SKM-1 (cell line): ENCODE measurements around the gene GPR161.
"Not testable (repeated sequence)": the region's sequence is repeated elsewhere in the genome, so short reads cannot be mapped to it uniquely, and the experiment has no call there.

Source experiments
- DNase-seq: peaks from one replicate; lab custom pipeline; 2025; ENCODE audit not compliant: unreplicated experiment; lab: John Stamatoyannopoulos, UW

The GPR161 gene, protein sequence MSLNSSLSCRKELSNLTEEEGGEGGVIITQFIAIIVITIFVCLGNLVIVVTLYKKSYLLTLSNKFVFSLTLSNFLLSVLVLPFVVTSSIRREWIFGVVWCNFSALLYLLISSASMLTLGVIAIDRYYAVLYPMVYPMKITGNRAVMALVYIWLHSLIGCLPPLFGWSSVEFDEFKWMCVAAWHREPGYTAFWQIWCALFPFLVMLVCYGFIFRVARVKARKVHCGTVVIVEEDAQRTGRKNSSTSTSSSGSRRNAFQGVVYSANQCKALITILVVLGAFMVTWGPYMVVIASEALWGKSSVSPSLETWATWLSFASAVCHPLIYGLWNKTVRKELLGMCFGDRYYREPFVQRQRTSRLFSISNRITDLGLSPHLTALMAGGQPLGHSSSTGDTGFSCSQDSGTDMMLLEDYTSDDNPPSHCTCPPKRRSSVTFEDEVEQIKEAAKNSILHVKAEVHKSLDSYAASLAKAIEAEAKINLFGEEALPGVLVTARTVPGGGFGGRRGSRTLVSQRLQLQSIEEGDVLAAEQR

GRCh38 chr1:168136709-168137514 lies at the start of gene GPR161:
GPR161 (minus strand) TSS chr1:168136930; CDS start chr1:168104850, 32,080 bp downstream.
- no peak for DNase-seq

DNA sequence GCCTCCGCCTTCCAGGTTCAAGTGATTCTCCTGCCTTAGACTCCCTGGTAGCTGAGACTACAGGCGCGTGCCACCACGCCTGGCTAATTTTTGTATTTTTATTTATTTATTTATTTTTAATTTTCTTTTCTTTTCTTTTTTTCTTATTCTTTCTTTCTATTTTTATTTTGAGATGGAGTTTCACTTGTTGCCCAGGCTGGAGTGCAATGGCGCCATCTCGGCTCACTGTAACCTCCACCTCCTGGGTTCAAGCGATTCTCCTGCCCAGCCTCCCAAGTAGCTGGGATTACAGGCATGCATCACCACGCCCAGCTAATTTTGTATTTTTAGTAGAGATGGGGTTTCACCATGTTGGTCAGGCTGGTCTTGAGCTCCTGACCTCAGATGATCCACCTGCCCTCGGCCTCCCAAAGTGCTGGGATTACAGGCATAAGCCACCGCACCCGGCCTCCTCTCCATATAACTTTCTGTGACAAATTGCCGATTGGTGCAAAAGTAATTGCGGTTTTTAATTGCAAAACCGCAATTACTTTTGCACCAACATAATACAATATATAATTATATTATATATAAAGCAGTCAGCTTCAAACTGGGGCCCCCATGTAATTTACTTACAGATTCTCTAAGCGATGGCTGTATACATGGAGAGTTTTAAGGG lies 44.5 kb upstream of the GPR161 start:
- not testable (repeated sequence) for DNase-seq

DNA sequence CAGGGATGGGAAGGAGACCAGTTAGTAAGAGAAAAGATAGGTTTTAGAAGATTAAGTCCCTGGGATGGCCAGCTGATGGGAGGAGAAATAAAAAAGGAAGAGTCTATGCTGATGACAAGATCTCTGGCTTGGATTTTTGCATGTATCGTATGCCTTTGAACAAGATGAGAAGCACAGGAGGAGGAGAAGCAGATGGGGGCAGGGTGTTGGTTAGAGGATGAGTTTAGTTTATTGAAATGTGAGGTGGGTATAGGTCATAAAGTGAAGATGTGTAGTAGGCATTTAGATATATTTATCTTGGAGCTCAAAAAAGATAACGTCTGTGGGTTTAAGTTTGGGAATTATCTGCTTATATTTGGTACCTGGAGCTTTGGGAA lies 43.4 kb upstream of the GPR161 start:
- DNase-seq: no peak

- no peak for DNase-seq
These were observed 42.9 kb upstream of the GPR161 start for GRCh38 chr1:168179438-168180147.

GRCh38 chr1:168178638-168179437 lies 42.1 kb upstream of the GPR161 start, which contains the start of gene TIPRL:
TIPRL (plus strand) TSS chr1:168178962; CDS start chr1:168179078, 116 bp downstream.
- peak; percentile 100 for DNase-seq

- DNase-seq: no peak
These were observed 41.5 kb upstream of the GPR161 start for GRCh38 chr1:168178227-168178637.

DNA sequence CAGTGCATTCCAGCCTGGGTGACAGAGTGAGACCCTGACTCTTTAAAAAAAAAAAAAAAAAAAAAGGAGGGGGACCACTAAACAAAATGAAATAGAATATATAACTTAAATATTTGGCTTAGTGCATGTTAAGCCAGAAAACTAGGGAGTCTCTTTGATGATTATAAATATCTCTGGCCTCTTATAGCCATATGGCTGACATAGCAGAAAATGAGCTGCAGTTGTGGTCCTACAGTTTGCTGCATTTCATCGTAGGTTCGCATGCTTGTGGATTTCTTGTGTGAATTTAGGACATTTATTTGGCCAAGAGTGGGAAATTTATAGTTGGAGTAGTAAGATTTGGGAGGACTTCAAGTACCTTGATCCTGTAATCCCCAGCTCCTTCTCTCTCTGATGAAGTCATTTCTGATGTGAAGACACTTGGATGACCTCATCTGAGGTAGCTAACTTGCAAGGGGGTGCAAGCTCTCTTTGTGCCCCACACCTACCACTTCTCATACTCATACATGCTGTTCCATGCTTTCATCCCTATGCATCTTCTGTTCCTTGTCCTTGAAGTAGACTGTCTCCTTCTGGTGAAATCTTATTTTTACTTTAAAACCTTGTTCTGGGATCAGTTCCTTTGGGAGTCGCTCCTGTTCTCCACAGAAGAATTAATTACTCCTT lies 35.7 kb upstream of the GPR161 start:
- no peak for DNase-seq

DNA sequence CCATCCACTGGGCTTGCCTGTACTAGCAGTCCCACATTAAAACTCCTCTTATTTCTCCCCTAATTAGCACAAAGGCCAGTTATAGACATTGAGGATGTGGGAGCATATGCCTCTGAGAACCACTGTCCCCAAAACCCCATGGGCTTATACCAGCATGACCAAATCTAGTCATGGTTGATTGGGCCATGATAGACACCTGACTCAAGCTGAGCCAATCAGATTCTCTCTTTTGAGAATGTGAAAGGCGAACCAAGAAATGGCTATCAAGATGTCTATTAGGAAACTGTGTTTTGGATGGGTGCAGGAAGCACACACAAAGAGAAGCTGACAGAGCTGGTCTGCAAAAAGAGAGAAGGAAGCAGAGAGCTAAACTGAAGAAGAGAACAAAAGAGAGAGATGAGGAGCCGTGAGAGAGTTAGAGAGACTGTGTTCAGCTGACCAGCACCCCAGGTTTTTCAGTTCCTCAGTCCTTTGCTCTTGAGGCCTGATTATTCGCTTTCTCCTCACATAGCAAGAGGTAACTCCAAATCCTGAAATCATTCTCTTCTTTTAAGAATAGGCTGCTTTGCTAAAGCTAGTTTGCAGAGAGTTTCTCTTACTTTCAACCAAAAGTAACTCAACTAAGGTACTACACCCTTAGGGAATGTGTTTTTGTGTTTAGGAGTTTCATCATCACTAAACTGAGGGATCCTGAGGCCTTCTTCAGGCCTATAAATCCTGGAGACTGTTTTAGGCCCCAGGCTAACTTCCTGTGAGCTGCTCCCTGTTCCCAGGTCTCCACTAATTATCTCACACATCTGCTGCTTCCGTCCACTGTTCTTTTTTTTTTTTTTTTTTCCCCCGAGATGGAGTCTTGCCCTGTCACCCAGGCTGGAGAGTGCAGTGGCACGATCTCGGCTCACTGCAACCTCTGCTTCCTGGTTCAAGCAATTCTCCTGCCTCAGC lies 34.1 kb upstream of the GPR161 start:
- DNase-seq: no peak

DNA sequence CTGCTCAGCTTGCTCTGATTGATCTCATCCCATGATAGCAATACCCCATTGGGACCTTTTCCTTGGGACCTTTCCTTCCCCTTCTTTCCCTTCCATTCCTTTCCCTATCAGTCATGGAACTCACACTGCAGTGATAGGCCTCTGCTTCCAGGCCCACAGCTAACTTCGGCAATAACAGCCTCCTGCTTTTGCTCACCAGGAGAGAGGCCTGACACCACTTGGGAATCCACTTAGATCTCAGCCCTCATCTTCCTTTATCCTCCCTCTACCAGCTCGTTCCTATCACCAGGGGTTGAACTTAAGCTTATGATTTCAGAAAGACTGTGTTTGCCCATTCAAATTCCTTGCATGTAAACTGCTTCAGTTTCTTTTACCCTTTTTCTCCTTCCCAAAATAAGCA lies 31.1 kb upstream of the GPR161 start:
- DNase-seq: no peak

DNA sequence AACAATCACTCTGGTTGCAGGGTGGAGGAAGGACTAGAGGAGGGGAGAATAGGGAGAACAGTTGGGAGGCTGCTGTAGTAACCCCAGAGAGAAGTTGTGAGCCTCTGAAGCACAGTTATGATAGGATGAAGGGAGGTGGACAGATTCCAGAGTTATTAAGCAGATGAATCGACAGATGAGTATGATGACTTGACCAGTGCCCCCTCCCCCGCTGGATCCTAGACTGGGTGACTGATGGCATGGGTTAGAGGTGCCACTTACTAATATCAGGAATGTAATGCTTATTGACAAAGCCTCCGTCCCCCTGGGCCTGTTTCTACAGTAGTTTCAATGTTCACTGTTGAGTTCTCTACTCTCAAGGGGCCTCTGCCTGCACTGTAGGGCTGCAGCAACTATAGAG lies 28.0 kb upstream of the GPR161 start:
- DNase-seq: no peak

DNA sequence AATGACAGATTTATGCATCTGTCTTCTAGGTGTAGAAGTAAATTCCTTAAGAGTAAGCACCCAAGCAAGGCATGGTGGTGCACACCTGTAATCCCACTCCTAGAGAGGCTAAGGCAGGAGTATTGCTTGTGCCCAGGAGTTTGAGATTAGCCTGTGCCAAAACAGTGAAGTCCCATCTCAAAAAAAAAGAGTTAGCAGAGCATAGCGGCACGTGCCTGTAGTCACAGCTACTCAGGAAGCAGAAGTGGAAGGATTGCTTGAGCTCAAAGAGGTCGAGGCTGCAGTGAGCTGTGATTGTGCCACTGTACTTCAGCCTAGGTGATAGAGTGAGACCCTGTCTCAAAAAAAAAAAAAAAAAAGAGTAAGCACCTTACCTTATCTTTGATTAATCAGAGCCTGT lies 26.9 kb upstream of the GPR161 start:
- DNase-seq: no peak

DNA sequence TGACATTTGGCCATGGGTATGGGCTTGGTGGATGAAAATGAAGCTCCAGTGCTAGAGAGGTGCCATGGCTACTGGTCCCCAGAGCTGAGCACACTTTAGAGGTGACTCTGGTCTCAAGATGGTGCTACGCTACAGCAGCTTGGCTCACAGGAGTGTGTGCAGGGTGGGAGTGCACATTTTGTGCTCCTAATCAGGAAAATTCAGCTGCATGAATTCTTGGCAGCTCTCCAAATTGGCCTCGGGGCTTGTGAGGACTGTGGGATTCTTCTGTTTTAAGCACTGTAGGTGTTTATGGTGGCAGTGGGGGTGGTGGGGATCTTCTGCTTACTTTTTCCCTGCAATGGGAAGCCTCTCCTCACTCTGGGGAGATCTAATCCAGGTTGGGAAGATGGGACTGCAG lies 24.7 kb upstream of the GPR161 start:
- no peak for DNase-seq

DNA sequence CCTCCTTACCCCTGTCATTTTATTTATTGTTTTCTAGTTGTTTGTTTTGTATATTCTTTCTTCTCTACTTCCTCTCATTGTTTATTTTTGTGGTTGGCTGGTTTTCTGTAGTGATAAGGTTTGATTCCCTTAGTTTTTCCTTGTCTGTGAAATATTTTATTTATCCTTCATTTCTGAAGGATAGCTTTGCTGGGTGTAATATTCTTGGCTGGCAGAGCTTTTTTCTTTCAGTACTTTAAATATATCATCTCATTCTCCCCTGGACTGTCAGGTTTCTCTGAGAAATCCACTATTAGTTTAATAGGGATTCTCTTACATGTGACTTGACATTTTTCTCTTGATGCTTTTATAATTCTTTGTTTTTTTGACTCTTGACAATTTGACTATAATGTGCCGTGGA lies 23.2 kb upstream of the GPR161 start:
- no peak for DNase-seq

- DNase-seq: no peak
These were observed 22.5 kb upstream of the GPR161 start for GRCh38 chr1:168159251-168159650.

DNA sequence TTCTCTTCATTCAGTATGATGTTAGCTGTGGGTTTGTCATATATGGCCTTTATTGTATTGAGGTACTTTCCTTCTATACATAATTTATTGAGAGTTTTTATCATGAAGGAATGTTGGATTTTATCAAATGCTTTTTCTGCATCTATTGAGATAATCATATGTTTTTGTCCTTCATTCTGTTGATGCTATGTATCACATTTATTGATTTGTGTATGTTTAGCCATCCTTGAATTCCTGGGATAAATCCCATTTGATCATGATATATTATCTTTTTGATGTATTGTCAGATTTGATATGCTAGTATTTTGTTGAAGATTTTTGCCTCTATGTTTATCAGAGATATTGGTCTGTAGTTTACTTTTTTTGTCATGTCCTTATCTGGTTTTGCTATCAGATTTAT lies 20.9 kb upstream of the GPR161 start:
- DNase-seq: no peak

DNA sequence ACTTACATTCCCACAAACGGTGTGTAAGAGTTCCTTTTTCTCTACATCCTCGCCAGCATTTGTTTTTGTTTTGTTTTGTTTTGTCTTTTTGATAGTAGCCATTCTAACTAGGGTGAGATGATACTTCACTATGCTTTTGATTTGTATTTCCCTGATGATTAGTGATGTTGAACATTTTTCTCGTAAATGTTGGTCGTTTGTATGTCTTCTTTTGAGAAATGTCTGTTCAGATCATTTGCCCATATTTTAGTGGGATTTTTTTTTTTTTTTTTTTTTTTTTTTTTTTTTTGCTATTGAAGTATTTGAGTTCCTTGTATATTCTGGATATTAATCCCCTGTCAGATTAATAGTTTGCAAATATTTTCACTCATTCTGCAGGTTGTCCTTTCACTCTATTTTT lies 19.2 kb upstream of the GPR161 start:
- DNase-seq: no peak

GRCh38 chr1:168154707-168155106 lies 18.0 kb upstream of the GPR161 start:
- DNase-seq: not testable (repeated sequence)

DNA sequence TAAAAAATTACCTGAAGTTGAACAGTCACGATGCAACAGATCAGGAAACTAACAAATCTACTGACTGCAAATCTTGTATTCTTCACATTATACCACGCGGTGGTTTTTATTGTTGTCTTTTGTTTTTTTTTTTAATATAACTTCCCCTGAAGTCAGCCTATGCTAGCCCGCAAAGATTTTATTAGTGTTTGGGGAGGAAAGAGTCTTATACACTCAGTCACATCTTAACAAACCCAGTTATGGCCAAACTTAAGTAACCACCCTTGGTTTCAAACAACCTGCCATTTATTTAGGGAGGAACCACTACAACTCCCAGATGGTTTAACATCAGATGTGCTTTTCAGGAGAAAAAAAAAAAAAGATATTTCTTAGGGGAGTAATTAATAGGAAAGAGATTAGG lies 15.2 kb upstream of the GPR161 start:
- DNase-seq: no peak
